Subcutaneous adipose tissue (tissue), 4 donors: ENCODE data around the gene KRTAP9-7. TPM values are rescaled to one million over a fixed set of nuclear protein-coding genes. Genes with fewer than 3 reads are reported as not detected.
"Not testable (repeated sequence)": the region's sequence is repeated elsewhere in the genome, so short reads cannot be mapped to it uniquely, and the experiment has no call there.

Source experiments
- CTCF ChIP-seq: fragments of 450-650 bp; IDR thresholded peaks from one replicate; pipeline ENCODE4 v1.5.1; 2016; ENCODE audit warnings: low read depth, mild to moderate bottlenecking, control low read depth, antibody characterized with exemption, moderate library complexity
- total RNA-seq, 4 donors: library from RNA; depleted of rRNA; stranded (reverse); fragments of >200 nt; gene quantifications; one replicate each; pipeline ENCODE4 v1.1.0, GENCODE V29; 2016

KRTAP9-7 gene
- total RNA-seq, result not detected

DNA sequence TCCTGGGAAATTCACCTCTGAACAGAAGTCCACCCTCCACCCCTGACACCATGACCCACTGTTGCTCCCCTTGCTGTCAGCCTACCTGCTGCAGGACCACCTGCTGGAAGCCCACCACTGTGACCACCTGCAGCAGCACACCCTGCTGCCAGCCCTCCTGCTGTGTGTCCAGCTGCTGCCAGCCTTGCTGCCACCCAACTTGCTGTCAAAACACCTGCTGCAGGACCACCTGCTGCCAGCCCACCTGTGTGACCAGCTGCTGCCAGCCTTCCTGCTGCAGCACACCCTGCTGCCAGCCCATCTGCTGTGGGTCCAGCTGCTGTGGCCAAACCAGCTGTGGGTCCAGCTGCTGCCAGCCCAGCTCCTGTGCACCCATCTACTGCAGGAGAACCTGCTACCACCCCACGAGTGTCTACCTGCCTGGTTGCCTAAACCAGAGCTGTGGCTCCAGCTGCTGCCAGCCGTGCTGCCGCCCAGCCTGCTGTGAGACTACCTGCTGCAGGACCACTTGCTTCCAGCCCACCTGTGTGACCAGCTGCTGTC is at the start of gene KRTAP9-7:
Gene KRTAP9-7 (plus strand): TSS at position 51 of the 543 bp plus-strand sequence. CDS start 0 bp downstream, at position 51.
- TF ChIP-seq CTCF, result not testable (repeated sequence)

GRCh38 chr17:41226051-41226450 is 49.4 kb upstream of the KRTAP9-7 start:
- TF ChIP-seq CTCF, result no peak

DNA sequence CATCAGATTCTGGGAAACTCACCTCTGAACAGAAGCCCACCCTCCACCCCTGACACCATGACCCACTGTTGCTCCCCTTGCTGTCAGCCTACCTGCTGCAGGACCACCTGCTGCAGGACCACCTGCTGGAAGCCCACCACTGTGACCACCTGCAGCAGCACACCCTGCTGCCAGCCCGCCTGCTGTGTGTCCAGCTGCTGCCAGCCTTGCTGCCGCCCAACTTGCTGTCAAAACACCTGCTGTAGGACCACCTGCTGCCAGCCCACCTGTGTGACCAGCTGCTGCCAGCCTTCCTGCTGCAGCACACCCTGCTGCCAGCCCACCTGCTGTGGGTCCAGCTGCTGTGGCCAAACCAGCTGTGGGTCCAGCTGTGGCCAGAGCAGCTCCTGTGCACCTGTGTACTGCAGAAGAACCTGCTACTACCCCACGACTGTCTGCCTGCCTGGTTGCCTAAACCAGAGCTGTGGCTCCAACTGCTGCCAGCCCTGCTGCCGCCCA is 48.9 kb upstream of the KRTAP9-7 start, which contains the start of gene KRTAP9-2:
Gene KRTAP9-2 (plus strand): TSS at position 51 of the 498 bp plus-strand sequence. CDS start 7 bp downstream, at position 58.
- TF ChIP-seq CTCF, result not testable (repeated sequence)

DNA sequence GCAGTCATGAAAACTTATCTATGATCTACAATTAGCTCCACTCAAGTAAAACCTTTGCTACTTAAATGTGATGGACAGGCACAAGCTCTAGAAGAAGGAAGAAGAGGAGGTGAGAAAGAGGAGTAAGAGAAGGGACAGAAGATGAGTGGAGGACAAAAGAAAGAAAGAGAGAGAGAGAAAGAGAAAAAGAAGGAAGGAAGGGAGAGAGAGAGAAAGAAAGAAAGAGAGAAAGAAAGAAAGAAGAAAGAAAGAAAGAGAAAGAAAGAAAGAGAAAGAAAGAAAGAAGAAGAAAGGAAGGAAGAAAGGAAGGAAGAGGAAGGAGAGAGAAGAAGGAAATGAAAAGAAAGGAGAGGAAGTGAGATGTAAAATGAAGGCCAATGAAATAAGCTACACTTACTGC is 45.4 kb upstream of the KRTAP9-7 start:
- no peak for TF ChIP-seq CTCF

- TF ChIP-seq CTCF, result no peak
These were observed 43.8 kb upstream of the KRTAP9-7 start for GRCh38 chr17:41231731-41232130.

- not testable (repeated sequence) for TF ChIP-seq CTCF
These were observed 42.9 kb upstream of the KRTAP9-7 start, which contains the start of gene KRTAP9-3 for GRCh38 chr17:41232399-41233105. TSS of gene KRTAP9-3 (plus strand) at chr17:41232449. CDS start at chr17:41232502, 53 bp downstream.

DNA sequence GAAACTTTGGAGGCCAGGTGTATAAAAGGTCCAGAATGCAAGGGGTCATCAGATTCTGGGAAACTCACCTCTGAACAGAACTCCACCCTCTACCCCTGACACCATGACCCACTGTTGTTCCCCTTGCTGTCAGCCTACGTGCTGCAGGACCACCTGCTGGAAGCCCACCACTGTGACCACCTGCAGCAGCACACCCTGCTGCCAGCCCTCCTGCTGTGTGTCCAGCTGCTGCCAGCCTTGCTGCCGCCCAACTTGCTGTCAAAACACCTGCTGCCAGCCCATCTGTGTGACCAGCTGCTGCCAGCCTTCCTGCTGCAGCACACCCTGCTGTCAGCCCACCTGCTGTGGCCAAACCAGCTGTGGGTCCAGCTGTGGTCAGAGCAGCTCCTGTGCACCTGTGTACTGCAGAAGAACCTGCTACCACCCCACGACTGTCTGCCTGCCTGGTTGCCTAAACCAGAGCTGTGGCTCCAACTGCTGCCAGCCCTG is 37.5 kb upstream of the KRTAP9-7 start, which contains the start of gene KRTAP9-8:
Gene KRTAP9-8 (plus strand): TSS at position 51 of the 489 bp plus-strand sequence. CDS start 53 bp downstream, at position 104.
- not testable (repeated sequence) for TF ChIP-seq CTCF
